CD4-positive, alpha-beta T cell (primary cell): ENCODE data around the gene STAT3. TPM values are rescaled to one million over a fixed set of nuclear protein-coding genes. Genes with fewer than 3 reads are reported as not detected.
A peak's percentile ranks its signal among the peaks of the same experiment; 100 is the strongest.

Experiments
- ATAC-seq: fragments of 200-7000 bp; cut with Tn5 transposase; one replicate; pipeline ENCODE4 v1.10.0; 2022; ENCODE audit warnings: mild to moderate bottlenecking; ENCODE audit not compliant: poor library complexity
- CTCF ChIA-PET: fragments of 350-600 bp; sonication (Branson Sonifier 250); formaldehyde crosslinking; loops from one replicate; lab custom pipeline; 2021; ENCODE audit warnings: antibody characterized with exemption, inconsistent platforms; lab: Charles Lee
- POLR2A ChIA-PET: fragments of 350-600 bp; sonication (Branson Sonifier 250); formaldehyde crosslinking; loops from one replicate; lab custom pipeline; 2021; ENCODE audit warnings: antibody characterized with exemption, inconsistent platforms; lab: Charles Lee
- DNase-seq, 14 experiments: peaks; one replicate each; pipeline ENCODE4 v3.0.0-alpha.2; 2013 to 2020; ENCODE audit warnings: mixed read lengths in 2 of 14
- H3K27ac ChIP-seq, 2 donors: one replicate each; pipeline versions ENCODE4 v1.5.1 to v1.7.0; 2013; ENCODE audit warnings: low read length in 2 of 2, low read depth in 1 of 2, mild to moderate bottlenecking in 1 of 2
- H3K27me3 ChIP-seq, 2 experiments: 1 replicate in 1 of 2; 2 replicates in 1 of 2; pipeline versions ENCODE4 v1.6.1 to v1.7.0; 2013; ENCODE audit warnings: low read length in 2 of 2, control low read depth in 1 of 2, mild to moderate bottlenecking in 1 of 2, moderate library complexity in 1 of 2; ENCODE audit not compliant: insufficient read depth in 2 of 2, control insufficient read depth in 1 of 2
- H3K36me3 ChIP-seq: one replicate; pipeline ENCODE4 v1.6.1; 2013; ENCODE audit warnings: low read length, control low read depth; ENCODE audit not compliant: insufficient read depth
- H3K4me1 ChIP-seq: one replicate; pipeline ENCODE4 v1.6.1; 2013; ENCODE audit warnings: low read length, control low read depth; ENCODE audit not compliant: insufficient read depth
- H3K4me3 ChIP-seq: one replicate; pipeline ENCODE4 v1.5.1; 2013; ENCODE audit warnings: mild to moderate bottlenecking, low read length, moderate library complexity
- H3K9me3 ChIP-seq, 2 experiments: 1 replicate in 1 of 2; 2 replicates in 1 of 2; pipeline versions ENCODE4 v1.6.1 to v1.7.0; 2013; ENCODE audit warnings: low read length in 2 of 2, mild to moderate bottlenecking in 2 of 2, control low read depth in 1 of 2, moderate library complexity in 1 of 2; ENCODE audit not compliant: control insufficient read depth in 1 of 2, insufficient read depth in 1 of 2
- H3K27ac Mint-ChIP-seq: one replicate; pipeline ENCODE4 v1.8.0; 2020; ENCODE audit warnings: mixed read lengths
- H3K27me3 Mint-ChIP-seq: one replicate; pipeline ENCODE4 v1.8.0; 2021; ENCODE audit warnings: mixed read lengths
- H3K36me3 Mint-ChIP-seq: one replicate; pipeline ENCODE4 v1.8.0; 2021; ENCODE audit warnings: low read depth, mixed read lengths
- H3K4me1 Mint-ChIP-seq: one replicate; pipeline ENCODE4 v1.8.0; 2021; ENCODE audit warnings: low read depth, mixed read lengths
- H3K4me3 Mint-ChIP-seq: one replicate; pipeline ENCODE4 v1.8.0; 2020; ENCODE audit warnings: mild to moderate bottlenecking, mixed read lengths
- H3K9me3 Mint-ChIP-seq: one replicate; pipeline ENCODE4 v1.8.0; 2020; ENCODE audit warnings: mixed read lengths
- intact Hi-C, 2 experiments: fragments of 100-400 bp; cut with DNase I in 1 of 2; cut with micrococcal nuclease in 1 of 2; formaldehyde crosslinking; loops; one replicate each; pipeline versions ENCODE4 v1.15.1 to v1.9.0; 2023 to 2025; cut with DNase I, micrococcal nuclease
- total RNA-seq, 174 experiments: library from RNA in 2 of 174; stranded (reverse) in 2 of 174; gene quantifications; one replicate each; pipeline ENCODE4 v1.2.3 and lab custom pipeline; 2021 to 2026
- TF ChIP-seq, protein P1 (sequence below): fragments of 200-600 bp; IDR thresholded peaks from one replicate; pipeline ENCODE4 v1.8.0; 2022; ENCODE audit warnings: antibody characterized with exemption, mild to moderate bottlenecking

The STAT3 gene
- total RNA-seq, 2 experiments from 2014 or later, result 315 to 319 TPM

DNA sequence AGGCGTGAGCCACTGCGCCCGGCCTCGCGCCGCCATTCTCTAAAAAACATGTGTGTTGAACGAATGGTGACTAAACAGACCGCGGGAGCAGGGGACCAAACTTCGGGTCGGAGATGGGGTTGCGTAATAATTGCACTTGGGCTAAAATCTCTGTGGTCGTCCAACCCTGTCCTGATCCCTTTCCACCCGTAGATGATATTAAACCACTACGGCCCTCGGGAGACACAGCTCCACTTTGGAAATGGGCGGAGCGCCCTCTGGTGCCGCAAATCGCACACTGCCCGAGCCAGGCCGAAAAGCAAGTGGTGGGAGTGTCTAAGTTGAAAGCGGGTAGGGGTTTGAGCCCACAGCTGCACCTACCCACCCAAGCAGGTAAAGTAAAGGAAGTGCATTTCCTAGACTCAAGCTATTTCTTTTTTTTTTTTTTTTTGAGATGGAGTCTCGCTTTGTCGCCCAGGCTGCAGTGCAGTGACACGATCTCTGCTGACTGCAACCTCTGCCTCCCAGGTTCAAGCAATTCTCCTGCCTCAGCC, 17.8 kb upstream of the STAT3 start:
- CTCF ChIA-PET, result interaction anchor here (0.6 to 6.8 kb wide), 25 partner anchors 10 to 226 kb away, joined by 3 to 187 read pairs (median 5); partner anchors contain the start of genes KCNH4 and STAT3
- Histone ChIP-seq H3K4me1 (peaks cover 13% of the 10 kb centered on the region), H3K27ac (no peak overlapping the region), H3K9me3 (no peaks in the 10 kb centered on the region), H3K4me3 (no peak overlapping the region), H3K27me3 (no peaks in the 10 kb centered on the region), H3K36me3 (no peaks in the 10 kb centered on the region)
- TF ChIP-seq, protein P1, sequence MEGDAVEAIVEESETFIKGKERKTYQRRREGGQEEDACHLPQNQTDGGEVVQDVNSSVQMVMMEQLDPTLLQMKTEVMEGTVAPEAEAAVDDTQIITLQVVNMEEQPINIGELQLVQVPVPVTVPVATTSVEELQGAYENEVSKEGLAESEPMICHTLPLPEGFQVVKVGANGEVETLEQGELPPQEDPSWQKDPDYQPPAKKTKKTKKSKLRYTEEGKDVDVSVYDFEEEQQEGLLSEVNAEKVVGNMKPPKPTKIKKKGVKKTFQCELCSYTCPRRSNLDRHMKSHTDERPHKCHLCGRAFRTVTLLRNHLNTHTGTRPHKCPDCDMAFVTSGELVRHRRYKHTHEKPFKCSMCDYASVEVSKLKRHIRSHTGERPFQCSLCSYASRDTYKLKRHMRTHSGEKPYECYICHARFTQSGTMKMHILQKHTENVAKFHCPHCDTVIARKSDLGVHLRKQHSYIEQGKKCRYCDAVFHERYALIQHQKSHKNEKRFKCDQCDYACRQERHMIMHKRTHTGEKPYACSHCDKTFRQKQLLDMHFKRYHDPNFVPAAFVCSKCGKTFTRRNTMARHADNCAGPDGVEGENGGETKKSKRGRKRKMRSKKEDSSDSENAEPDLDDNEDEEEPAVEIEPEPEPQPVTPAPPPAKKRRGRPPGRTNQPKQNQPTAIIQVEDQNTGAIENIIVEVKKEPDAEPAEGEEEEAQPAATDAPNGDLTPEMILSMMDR, result peak; percentile 76
- Mint-ChIP-seq H3K9me3 (no peaks in the 10 kb centered on the region), H3K27ac (no peak overlapping the region), H3K36me3 (no peaks in the 10 kb centered on the region), H3K4me3 (no peak overlapping the region), H3K27me3 (no peaks in the 10 kb centered on the region), H3K4me1 (peaks cover 11% of the 10 kb centered on the region)
- ATAC-seq (peak; percentile 88), DNase-seq (peak; percentile 70 to 90 (median 82))
- POLR2A ChIA-PET, result interaction anchor here (0.6 to 3.8 kb wide), 10 partner anchors 9 to 184 kb away, joined by 3 to 44 read pairs (median 5); partner anchors contain the start of genes CAVIN1, STAT3 and STAT5A
- intact Hi-C loops, result loop anchor here (1.0 to 5.0 kb wide), 5 partner anchors 69 to 184 kb away; no protein-coding TSS in a partner anchor

- POLR2A ChIA-PET, result interaction anchor here (3.0 to 3.8 kb wide), 3 partner anchors 16 to 91 kb away, joined by 18 to 44 read pairs (median 40); partner anchors contain the start of gene STAT3
- intact Hi-C loops, result loop anchor here (5.0 kb wide), 2 partner anchors 68 to 112 kb away; no protein-coding TSS in a partner anchor
These were observed 16.8 kb upstream of the STAT3 start for GRCh38 chr17:42405076-42405475.

GRCh38 chr17:42404326-42405055, 16.2 kb upstream of the STAT3 start:
- peaks cover 24% of the 10 kb centered on the region for H3K4me1 ChIP-seq
- CTCF ChIA-PET, result interaction anchor here (3.2 to 6.8 kb wide), 2 partner anchors 86 to 182 kb away, joined by 16 to 187 read pairs; no protein-coding TSS in a partner anchor
- DNase-seq (no peak), ATAC-seq (no peak)
- intact Hi-C loops, result loop anchor here (5.0 kb wide), 2 partner anchors 67 to 113 kb away; no protein-coding TSS in a partner anchor
- no peak overlapping the region for H3K4me3 Mint-ChIP-seq
- H3K9me3 ChIP-seq, result no peaks in the 10 kb centered on the region
- no peak overlapping the region for H3K27ac Mint-ChIP-seq
- peaks cover 21% of the 10 kb centered on the region for H3K4me1 Mint-ChIP-seq
- H3K27me3 ChIP-seq, result no peaks in the 10 kb centered on the region
- POLR2A ChIA-PET, result interaction anchor here (3.0 kb wide), 1 partner anchor 16 kb away, joined by 18 read pairs; the partner anchor contains the start of gene STAT3
- H3K9me3 Mint-ChIP-seq, result no peaks in the 10 kb centered on the region
- H3K36me3 ChIP-seq, result no peaks in the 10 kb centered on the region
- no peak overlapping the region for H3K27ac ChIP-seq
- no peaks in the 10 kb centered on the region for H3K27me3 Mint-ChIP-seq
- H3K4me3 ChIP-seq, result no peak overlapping the region
- TF ChIP-seq, protein P1, result no peak
- no peaks in the 10 kb centered on the region for H3K36me3 Mint-ChIP-seq

More at GRCh38 chr17:42405076-42405475, 16.8 kb upstream of the STAT3 start:
- H3K4me1 ChIP-seq, result peaks cover 18% of the 10 kb centered on the region
- Mint-ChIP-seq H3K27me3 (no peaks in the 10 kb centered on the region), H3K4me3 (no peak overlapping the region), H3K27ac (no peak overlapping the region), H3K4me1 (peaks cover 17% of the 10 kb centered on the region), H3K36me3 (no peaks in the 10 kb centered on the region), H3K9me3 (no peaks in the 10 kb centered on the region)
- TF ChIP-seq, protein P1, result no peak
- H3K27ac ChIP-seq, result no peak overlapping the region
- no peaks in the 10 kb centered on the region for H3K9me3 ChIP-seq
- no peaks in the 10 kb centered on the region for H3K36me3 ChIP-seq
- H3K4me3 ChIP-seq, result no peak overlapping the region
- H3K27me3 ChIP-seq, result no peaks in the 10 kb centered on the region
- ATAC-seq (no peak), DNase-seq (no peak)
- CTCF ChIA-PET, result interaction anchor here (1.0 to 6.8 kb wide), 4 partner anchors 29 to 183 kb away, joined by 4 to 187 read pairs (median 12); no protein-coding TSS in a partner anchor
